ENCODE data around the gene KISS1.

DNA sequence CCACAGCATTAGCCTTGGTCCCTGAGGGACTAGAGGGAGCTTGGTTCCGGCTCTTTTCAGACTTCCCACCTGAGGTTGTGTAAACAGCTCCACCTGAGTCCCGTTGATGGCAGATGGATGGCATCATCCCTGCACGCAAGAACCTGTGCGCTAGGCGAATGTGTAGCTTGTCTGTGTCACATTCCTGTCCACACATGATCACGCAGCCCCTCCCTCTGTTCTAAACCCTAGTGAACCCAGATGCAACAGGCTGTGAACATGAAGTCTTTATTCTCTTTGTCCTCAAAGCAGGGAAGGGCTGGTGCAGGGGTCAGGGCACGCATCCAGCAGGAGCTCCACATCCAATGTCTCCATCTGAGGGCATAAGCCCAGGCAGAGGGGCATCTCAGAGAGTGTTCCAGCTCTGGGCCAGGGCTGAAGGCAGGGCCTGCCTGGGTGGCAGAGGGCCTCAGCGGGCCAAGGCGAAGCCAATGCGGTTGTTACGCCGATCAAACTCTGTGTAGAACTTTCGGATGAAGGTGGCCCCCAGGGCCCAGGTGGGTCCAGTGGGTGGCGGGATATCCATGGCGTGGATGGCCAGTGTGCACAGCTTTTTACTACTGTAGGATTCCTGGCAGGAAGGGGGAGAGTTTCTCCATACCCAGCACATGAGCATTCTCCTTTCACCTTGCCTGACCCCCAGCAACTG is 41.6 kb downstream of the KISS1 start:
- no peak for TF ChIP-seq FOXM1 (IDR thresholded peaks at IDR 0.05; ENCODE audit: borderline replicate concordance)
- no peak for TF ChIP-seq SUZ12 (IDR thresholded peaks at IDR 0.05)
- TF ChIP-seq SP1 (IDR thresholded peaks at IDR 0.05), result no peak
- no peak for TF ChIP-seq FOXK2 (IDR thresholded peaks at IDR 0.05)
- no peak for TF ChIP-seq ELF4 (IDR thresholded peaks at IDR 0.05)
- no peak for TF ChIP-seq L3MBTL2 (conservative IDR thresholded peaks at IDR 0.05)
- no peak for TF ChIP-seq HDGF (IDR thresholded peaks at IDR 0.05; ENCODE audit: borderline replicate concordance)
- TF ChIP-seq BHLHE40 (IDR thresholded peaks at IDR 0.05; ENCODE audit: borderline replicate concordance), result no peak

Data from HEK293T (cell line).